Muscle of leg (tissue), 11 donors: ENCODE results near the gene EMILIN2. TPM values are rescaled to one million over a fixed set of nuclear protein-coding genes. Genes with fewer than 3 reads are reported as not detected.

Experiments
- DNase-seq: peaks from one replicate; pipeline ENCODE4 v3.0.0; 2013
- H3K27ac ChIP-seq: one replicate; pipeline ENCODE4 v1.5.1; 2013; ENCODE audit warnings: mild to moderate bottlenecking, low read length, control low read depth
- H3K27me3 ChIP-seq: one replicate; pipeline ENCODE4 v1.6.1; 2013; ENCODE audit warnings: low read length; ENCODE audit not compliant: control insufficient read depth, insufficient read depth
- H3K36me3 ChIP-seq: one replicate; pipeline ENCODE4 v1.6.1; 2013; ENCODE audit warnings: low read length; ENCODE audit not compliant: control insufficient read depth, insufficient read depth
- H3K4me1 ChIP-seq: one replicate; pipeline ENCODE4 v1.6.1; 2013; ENCODE audit warnings: low read length; ENCODE audit not compliant: control insufficient read depth, insufficient read depth
- H3K4me3 ChIP-seq: one replicate; pipeline ENCODE4 v1.5.1; 2013; ENCODE audit warnings: low read length, control low read depth
- H3K9me3 ChIP-seq: replicated peaks from 2 replicates; pipeline ENCODE4 v1.6.1; 2013; ENCODE audit warnings: low read depth, low read length; ENCODE audit not compliant: control insufficient read depth
- WGBS: methylation state at CpG from one replicate; pipeline ENCODE4 v1.1.5; 2013; ENCODE audit warnings: missing lambda C conversion rate; ENCODE audit not compliant: insufficient coverage; 5-methylcytosine and 5-hydroxymethylcytosine counted together
- polyA plus RNA-seq, 8 donors: library from polyadenylated mRNA; unstranded; fragments of 120-200 nt; gene quantifications; one replicate each; pipeline versions ENCODE4 v1.2.1 to v1.2.3, GENCODE V29; 2013; ENCODE audit warnings: inconsistent platforms in 1 of 8, low replicate concordance in 1 of 8; ENCODE audit not compliant: insufficient read length in 8 of 8, insufficient read depth in 1 of 8
- total RNA-seq: library from RNA; stranded (reverse); fragments of 120-200 nt; gene quantifications from one replicate; pipeline ENCODE4 v1.2.4, GENCODE V29; 2013

Gene EMILIN2
- total and polyA plus RNA-seq, 9 donors, result 23.0 to 46.7 (median 30.2) TPM

DNA sequence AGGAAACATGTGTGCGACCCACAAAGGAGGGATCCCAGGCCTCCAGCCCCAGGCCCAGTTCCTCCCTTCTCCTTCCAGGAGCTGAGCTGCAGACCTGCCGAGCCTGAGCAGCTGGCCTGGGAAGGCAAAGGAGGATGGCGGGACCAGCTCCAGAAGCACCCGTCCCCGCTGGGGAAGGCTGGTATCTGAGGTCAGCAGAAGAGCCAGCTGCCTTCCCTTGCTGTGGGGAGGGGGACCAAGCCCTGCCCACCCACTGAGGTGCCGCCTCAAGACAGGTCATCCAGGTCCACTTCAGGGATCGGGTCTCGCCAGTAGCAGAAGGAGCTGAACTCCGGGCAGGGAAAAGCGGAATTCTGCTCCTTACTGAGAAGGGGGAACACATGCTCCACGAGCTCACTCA is 73.2 kb downstream of the EMILIN2 start:
- H3K4me3 ChIP-seq, result no peak overlapping the region
- 75% methylated on average over 8 of the region's 11 CpGs for WGBS
- H3K4me1 ChIP-seq, result peaks cover 21% of the 10 kb centered on the region
- H3K9me3 ChIP-seq, result no peaks in the 10 kb centered on the region
- H3K36me3 ChIP-seq, result peaks cover 78% of the 10 kb centered on the region
- no peaks in the 10 kb centered on the region for H3K27me3 ChIP-seq
- no peak overlapping the region for H3K27ac ChIP-seq
- no peak for DNase-seq

DNA sequence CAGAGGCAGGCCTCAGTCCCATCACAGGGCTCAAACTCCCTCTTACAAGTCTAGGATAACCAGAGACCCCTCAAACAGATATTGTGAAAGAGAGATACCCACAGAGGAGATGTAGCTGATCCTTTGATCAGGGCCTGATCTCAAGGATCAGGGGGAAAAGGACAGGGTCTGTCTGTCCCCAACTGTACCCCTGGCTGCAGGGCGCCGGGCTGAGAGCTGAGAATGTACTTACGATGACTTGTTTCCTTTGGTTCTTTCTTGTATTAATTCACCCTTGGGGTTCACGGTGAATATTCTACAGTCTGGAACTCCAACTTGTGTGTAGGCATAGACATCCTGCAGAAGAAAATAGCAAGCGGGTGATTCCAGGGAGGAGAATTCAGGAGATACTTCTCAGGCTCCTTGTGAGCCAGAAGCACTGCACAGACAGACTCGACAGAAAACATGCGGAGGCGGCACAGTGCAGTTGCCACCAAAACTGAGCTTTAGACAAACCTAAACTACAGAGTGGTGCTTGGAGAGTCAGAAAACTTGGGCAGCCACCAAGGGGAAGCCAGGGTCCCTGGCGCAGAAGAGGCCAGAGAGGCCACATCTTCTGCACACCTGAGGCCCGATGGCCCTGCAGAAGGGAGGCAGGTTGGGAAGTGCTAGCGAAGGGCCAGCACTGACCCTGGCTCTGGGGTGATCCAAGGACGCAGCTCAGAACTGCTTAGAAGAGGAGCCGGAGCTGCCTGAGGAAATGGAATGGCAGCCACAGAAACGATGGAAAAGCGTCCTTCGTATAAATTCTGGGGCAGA is 73.9 kb downstream of the EMILIN2 start:
- no peak for DNase-seq
- 85% methylated on average over 15 of the region's 16 CpGs for WGBS
- H3K9me3 ChIP-seq, result no peaks in the 10 kb centered on the region
- peaks cover 75% of the 10 kb centered on the region for H3K36me3 ChIP-seq
- H3K27ac ChIP-seq, result no peak overlapping the region
- H3K4me1 ChIP-seq, result peaks cover 17% of the 10 kb centered on the region
- H3K4me3 ChIP-seq, result no peak overlapping the region
- no peaks in the 10 kb centered on the region for H3K27me3 ChIP-seq

DNA sequence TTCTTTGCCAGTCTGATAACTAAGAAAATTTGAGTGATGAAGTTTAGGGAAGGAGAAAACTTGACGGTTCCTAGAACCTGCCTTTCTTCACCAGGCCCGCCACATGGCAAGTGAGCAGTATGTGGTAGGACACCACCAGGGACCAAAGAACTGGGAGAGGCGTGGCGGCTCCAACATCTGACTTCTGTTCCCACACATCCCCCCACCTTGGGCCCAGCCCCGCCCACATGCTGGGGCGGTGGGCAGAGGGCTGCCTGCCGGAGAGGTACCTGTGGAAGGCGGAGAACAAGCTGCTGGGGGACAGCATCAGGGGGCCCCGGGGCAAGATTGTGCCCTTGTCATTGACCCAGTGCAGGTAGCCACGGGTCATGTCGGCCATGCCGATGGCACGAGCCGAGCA is 75.0 kb downstream of the EMILIN2 start:
- 86% methylated on average over 6 of the region's 14 CpGs for WGBS
- Histone ChIP-seq H3K4me1 (peaks cover 10% of the 10 kb centered on the region), H3K9me3 (no peaks in the 10 kb centered on the region), H3K36me3 (peaks cover 73% of the 10 kb centered on the region), H3K4me3 (no peak overlapping the region), H3K27ac (no peak overlapping the region), H3K27me3 (no peaks in the 10 kb centered on the region)
- DNase-seq, result no peak

DNA sequence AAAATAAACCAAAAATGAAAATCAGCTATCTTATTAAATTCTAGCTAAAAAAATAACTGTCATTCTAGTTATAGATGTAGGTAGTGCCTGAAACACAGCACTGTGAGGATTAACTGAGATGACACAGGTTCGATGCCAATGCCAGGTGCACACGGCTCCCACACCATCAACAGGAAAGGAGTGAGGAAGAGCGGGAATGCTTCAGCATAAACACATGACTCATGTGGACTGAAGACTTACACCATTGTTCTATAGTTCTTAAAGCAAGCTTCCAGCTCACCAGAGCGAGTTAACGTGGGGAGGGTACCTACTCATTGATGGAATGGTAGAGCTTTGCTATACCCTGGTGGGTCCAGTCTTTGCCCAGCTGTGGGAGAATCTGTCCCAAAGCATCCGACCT is 76.7 kb downstream of the EMILIN2 start:
- H3K27me3 ChIP-seq, result no peaks in the 10 kb centered on the region
- H3K27ac ChIP-seq, result no peak overlapping the region
- DNase-seq, result no peak
- WGBS, result 92% methylated on average over 6 of the region's 6 CpGs
- no peak overlapping the region for H3K4me3 ChIP-seq
- peaks cover 6% of the 10 kb centered on the region for H3K4me1 ChIP-seq
- peaks cover 72% of the 10 kb centered on the region for H3K36me3 ChIP-seq
- no peaks in the 10 kb centered on the region for H3K9me3 ChIP-seq

DNA sequence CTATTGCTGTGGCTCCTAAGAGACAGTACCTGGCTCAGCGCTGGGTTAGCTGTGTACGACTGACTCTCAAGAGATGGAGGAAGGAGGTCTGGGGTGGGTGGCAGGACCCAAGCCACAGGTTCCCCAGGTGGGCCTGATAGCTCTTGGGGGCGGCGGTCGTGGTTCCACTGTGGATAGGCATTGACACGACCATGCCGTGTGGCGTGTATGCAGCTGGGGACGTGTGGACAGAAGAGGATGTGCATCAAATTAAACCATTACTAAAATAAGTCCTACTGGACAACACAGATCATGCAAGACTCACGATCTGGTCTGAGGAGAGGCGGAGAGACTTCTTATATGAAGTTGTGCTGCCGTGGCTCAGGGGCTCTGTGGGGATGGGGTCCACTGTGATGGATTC is 78.1 kb downstream of the EMILIN2 start:
- no peaks in the 10 kb centered on the region for H3K27me3 ChIP-seq
- WGBS, result 85% methylated on average over 8 of the region's 12 CpGs
- no peak overlapping the region for H3K4me3 ChIP-seq
- peaks cover 64% of the 10 kb centered on the region for H3K36me3 ChIP-seq
- no peak overlapping the region for H3K27ac ChIP-seq
- no peak for DNase-seq
- no peaks in the 10 kb centered on the region for H3K9me3 ChIP-seq
- peaks cover 2% of the 10 kb centered on the region for H3K4me1 ChIP-seq

DNA sequence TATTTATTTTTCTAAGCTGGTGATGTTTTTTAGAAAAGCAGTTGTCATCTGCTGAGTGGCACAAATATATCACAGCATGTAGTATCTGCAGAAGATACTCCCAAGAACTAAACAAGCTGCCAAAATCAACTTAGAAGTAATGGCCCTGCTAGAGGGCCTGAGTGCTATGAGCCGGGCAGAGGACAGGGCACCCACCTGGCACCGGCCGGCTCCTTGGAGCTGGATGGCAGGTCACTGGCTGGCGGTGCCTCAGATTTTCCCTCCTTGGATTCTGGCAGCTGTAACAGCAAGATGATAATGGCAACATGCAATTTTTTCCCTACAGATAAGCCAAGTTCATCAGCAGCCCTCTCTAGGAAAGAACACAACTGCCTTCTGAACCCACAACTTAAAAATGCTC is 79.7 kb downstream of the EMILIN2 start:
- Histone ChIP-seq H3K4me3 (no peak overlapping the region), H3K36me3 (peaks cover 59% of the 10 kb centered on the region), H3K27me3 (no peaks in the 10 kb centered on the region), H3K9me3 (no peaks in the 10 kb centered on the region), H3K4me1 (peaks cover 2% of the 10 kb centered on the region), H3K27ac (peak overlapping the region; percentile 6)
- 84% methylated on average over 4 of the region's 4 CpGs for WGBS
- peak; percentile 58 for DNase-seq

DNA sequence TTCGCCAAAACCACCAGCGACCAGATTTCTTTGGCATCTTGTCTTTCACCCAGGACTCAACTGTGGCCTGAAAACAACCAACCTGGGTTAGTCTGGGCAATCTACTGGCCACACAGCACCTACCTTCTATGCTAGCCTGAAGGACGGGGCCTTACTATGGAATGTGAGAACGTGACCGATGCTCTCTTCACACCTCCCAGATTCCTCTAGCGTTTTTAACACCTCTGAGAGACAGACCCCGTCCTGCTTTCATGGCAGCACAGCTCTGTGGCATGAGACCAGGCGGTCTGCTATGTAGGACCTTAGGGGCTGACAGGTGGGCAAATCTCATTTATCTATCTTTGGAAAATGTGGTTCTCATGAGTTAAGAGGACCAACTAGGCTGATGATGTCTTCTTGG is 80.9 kb downstream of the EMILIN2 start:
- Histone ChIP-seq H3K9me3 (no peaks in the 10 kb centered on the region), H3K36me3 (peaks cover 58% of the 10 kb centered on the region), H3K4me1 (peaks cover 2% of the 10 kb centered on the region), H3K27me3 (no peaks in the 10 kb centered on the region), H3K4me3 (no peak overlapping the region), H3K27ac (no peak overlapping the region)
- no peak for DNase-seq
- 92% methylated on average over 5 of the region's 8 CpGs for WGBS

DNA sequence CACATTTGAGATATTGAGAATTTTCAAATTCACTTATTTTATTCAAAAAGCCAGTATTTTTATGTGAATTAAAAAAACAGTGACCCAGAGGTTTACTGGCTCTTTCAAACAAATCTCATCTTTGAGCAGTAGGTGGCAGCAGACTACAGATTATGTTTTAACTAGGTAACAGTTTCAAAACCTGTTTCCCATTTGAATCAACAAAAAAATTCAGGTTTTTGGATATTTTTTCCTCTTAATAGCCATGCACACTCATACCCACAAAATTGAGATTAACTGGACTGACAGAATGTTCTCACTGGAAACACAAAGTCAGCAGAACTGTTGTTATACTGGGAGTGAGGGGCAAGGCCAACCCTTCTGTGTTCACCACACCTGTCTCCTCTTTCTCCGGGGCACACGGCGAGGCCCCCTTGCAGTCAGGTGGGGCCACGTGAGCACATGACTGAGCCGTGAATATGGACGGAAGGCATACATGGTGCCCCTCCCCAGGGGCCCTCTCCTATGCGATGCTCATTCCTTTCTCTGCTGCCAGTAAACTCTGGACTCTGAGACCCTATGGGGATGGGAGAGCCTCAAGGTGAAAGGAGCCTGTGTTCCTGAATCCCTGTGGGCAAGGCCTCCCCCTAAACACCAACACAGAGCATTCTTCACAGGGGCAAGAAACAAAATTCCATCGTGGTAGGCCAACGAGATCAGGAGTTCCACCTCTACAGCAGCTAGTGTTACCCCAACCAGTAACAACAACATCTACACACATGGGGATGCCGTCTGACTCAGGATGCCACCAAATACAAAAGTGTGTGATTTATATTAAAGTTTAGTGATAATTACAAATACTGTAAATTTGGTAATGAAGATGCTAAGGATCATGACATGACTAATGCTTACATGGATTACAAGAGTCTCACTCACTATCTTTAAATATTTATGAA is 85.7 kb downstream of the EMILIN2 start:
- Histone ChIP-seq H3K9me3 (no peaks in the 10 kb centered on the region), H3K4me3 (no peak overlapping the region), H3K36me3 (peaks cover 39% of the 10 kb centered on the region), H3K27ac (no peak overlapping the region), H3K4me1 (no peaks in the 10 kb centered on the region), H3K27me3 (no peaks in the 10 kb centered on the region)
- DNase-seq, result peak; percentile 83
- WGBS, result no CpG with 5 or more reads among the region's 10 CpGs

DNA sequence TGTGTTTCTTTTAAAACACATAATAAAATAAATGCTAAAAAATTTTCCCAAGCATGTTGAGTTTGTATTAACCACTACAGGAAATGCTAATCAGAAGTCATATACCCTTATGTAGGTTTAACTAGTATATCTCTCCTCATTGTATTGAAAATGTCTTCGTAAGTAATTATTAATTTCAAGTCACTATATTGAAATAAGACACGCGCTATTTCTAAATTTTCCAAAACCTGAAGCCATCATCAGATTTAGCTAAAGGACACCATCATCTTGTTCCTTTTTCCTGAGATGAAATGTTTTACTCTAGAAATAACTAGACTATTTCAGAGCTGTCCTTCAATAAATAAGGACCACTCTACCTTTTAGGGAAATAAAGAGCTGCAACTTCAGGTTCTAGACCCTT is 87.2 kb downstream of the EMILIN2 start:
- no CpG with 5 or more reads among the region's 3 CpGs for WGBS
- Histone ChIP-seq H3K36me3 (peaks cover 43% of the 10 kb centered on the region), H3K9me3 (no peaks in the 10 kb centered on the region), H3K4me3 (no peak overlapping the region), H3K27ac (no peak overlapping the region), H3K4me1 (no peaks in the 10 kb centered on the region), H3K27me3 (no peaks in the 10 kb centered on the region)
- DNase-seq, result no peak

DNA sequence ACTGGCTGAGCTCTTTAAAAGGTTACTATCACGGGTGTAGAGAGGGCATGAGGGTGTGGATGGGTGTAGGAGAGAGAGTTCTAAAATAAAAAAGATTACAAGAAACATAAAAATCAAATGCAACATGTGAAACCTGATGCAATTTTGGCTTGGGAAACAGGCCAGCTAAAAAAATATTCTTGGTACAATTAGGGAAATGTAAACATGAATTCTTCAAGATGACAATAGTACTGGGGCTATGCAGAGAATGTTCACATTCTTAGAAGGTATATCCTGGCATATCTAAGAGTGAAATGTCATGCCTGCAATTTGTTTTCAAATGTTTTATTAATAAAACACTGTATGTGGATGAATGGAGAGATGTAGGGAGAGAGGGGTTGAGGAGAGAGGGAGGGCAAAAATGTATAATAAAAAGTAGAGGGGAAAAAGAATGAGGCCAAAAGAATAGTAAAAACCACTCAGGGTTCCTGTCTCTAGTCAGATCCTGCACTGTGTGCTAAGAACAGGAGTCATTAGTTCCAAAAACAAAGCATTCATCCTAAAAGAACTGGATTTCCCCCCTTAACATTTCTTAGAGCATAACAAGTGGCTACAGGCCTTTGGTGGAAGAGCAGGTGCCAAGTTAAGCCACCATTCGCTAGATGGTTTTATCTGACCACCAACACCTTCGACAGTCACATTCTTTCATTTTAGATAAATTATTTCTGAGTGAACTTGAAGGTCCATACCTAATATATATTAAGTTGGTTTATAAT is 88.8 kb downstream of the EMILIN2 start:
- H3K27me3 ChIP-seq, result no peaks in the 10 kb centered on the region
- no peak for DNase-seq
- H3K4me3 ChIP-seq, result no peak overlapping the region
- H3K36me3 ChIP-seq, result peaks cover 35% of the 10 kb centered on the region
- H3K4me1 ChIP-seq, result no peaks in the 10 kb centered on the region
- no CpG with 5 or more reads among the region's 3 CpGs for WGBS
- no peak overlapping the region for H3K27ac ChIP-seq
- no peaks in the 10 kb centered on the region for H3K9me3 ChIP-seq
